SK-N-SH treated with all-trans-retinoic acid at 6 μM for 48 hours (cell line): ENCODE data around the gene MEIS1.

Experiments used
- BACH2 ChIP-seq: fragments of 250-450 bp; sonication (Bioruptor Pico); IDR thresholded peaks from 2 replicates; pipeline ENCODE4 v1.9.0; 2021; ENCODE audit warnings: mild to moderate bottlenecking, borderline replicate concordance
- SNAI2 ChIP-seq: fragments of 250-450 bp; sonication (Bioruptor Pico); IDR thresholded peaks from 2 replicates; pipeline ENCODE4 v1.5.0; 2020; ENCODE audit warnings: mild to moderate bottlenecking, moderate library complexity

DNA sequence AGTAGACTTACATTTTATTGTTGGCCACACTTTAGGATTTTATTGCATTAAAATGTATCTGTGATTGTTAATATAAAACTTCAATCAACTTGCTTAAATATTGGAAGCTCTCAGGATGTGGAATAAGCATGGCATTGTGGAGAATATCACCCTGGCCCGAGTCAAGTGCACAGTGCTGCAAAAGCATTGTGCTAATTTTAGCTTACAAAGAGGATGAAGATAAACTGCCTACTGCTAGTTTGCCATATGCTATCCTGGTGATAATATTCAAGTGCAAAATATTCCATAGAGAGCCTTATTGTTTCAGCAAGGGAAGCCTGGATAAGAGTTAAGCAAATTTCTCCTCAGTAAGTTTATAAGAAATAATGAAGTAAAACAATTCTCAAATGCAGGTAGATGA is 54.5 kb downstream of the MEIS1 start:
- TF ChIP-seq BACH2 (no peak), SNAI2 (CRISPR knock-in tag) (no peak)
